ENCODE measurements around the gene SHB.

The SHB gene

DNA sequence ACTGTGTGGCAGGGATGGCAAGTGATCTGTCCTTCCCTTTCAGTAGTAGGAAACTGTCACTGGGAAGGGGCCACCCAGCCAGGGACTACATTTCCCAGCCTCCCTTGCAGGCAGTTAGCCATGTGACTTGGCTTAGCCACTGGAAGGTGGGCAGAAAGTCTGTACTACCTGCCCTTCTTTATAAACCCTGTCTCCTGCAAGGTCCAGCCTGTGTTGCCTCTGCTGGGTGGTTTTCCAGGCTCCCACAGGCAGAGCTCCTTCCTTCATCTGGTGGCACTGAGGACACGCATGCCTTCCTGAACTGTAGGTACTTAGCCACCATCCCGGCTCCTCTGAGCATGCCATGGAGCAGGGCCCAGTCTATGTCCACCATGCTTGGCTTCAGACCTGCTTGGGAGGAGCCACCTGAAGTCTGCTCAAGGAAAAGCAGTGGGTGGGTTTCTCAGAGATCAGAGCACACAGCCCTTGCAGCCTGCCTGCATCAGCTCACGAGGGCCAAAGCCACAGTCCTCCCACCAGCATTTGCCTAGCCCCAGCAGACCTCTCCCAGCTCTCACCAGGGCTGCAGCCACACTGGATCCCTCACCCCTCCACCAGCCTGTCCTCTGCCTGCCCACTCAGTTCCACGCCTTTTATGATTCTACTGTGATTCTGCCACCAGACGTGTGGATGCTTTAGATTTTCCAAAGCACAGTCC is 148.4 kb downstream of the SHB start:
- Histone ChIP-seq H3K4me1 (ENCODE audit: control insufficient read depth, insufficient read depth, low read length) (no peaks in the 10 kb centered on the region), H3K9me3 (ENCODE audit: control insufficient read depth, insufficient read depth, low read depth, low read length) (no peaks in the 10 kb centered on the region), H3K4me3 (ENCODE audit: low read depth, low read length) (no peak overlapping the region), H3K36me3 (ENCODE audit: control insufficient read depth in 2 of 2, insufficient read depth in 1 of 2, low read length in 2 of 2) (peaks cover 0 to 68% of the 10 kb centered on the region in 2 experiments; a peak in 1 of 3 replicates), H3K27ac (ENCODE audit: extremely low read depth, low read depth, low read length) (no peak overlapping the region)
- POLR2A ChIA-PET: no interaction called here
- TF ChIP-seq ZNF501 (tag by site-specific recombination; IDR thresholded peaks at IDR 0.05) (no peak), ZNF768 (tag by site-specific recombination; IDR thresholded peaks at IDR 0.05) (no peak), ZNF76 (tag by site-specific recombination; IDR thresholded peaks at IDR 0.05; ENCODE audit: borderline replicate concordance, low read depth) (peak; percentile 26; the same call in 1 of the 2 replicates), EGR2 (tag by site-specific recombination; IDR thresholded peaks at IDR 0.05; ENCODE audit: low read depth) (peak; percentile 28; the same call in 1 of the 2 replicates), ZFHX2 (tag by site-specific recombination; conservative IDR thresholded peaks at IDR 0.05) (peak; percentile 32; the same call in 1 of the 2 replicates), ZNF292 (tag by site-specific recombination; IDR thresholded peaks at IDR 0.05; ENCODE audit: borderline replicate concordance, low read depth) (no peak), ZNF274 (IDR thresholded peaks at IDR 0.05; ENCODE audit: low read length) (no peak), ZNF274 (tag by site-specific recombination; IDR thresholded peaks at IDR 0.05; ENCODE audit: borderline replicate concordance) (no peak), ZNF626 (tag by site-specific recombination; IDR thresholded peaks at IDR 0.05) (no peak), BCL11A (tag by site-specific recombination; IDR thresholded peaks at IDR 0.05; ENCODE audit: low read depth) (no peak), ZSCAN16 (tag by site-specific recombination; IDR thresholded peaks at IDR 0.05) (no peak), ZSCAN18 (tag by site-specific recombination; IDR thresholded peaks at IDR 0.05) (no peak)
- TF ChIP-seq, protein P1, sequence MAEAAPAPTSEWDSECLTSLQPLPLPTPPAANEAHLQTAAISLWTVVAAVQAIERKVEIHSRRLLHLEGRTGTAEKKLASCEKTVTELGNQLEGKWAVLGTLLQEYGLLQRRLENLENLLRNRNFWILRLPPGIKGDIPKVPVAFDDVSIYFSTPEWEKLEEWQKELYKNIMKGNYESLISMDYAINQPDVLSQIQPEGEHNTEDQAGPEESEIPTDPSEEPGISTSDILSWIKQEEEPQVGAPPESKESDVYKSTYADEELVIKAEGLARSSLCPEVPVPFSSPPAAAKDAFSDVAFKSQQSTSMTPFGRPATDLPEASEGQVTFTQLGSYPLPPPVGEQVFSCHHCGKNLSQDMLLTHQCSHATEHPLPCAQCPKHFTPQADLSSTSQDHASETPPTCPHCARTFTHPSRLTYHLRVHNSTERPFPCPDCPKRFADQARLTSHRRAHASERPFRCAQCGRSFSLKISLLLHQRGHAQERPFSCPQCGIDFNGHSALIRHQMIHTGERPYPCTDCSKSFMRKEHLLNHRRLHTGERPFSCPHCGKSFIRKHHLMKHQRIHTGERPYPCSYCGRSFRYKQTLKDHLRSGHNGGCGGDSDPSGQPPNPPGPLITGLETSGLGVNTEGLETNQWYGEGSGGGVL (tag by site-specific recombination; IDR thresholded peaks at IDR 0.05): no peak
- TF ChIP-seq, protein P2, sequence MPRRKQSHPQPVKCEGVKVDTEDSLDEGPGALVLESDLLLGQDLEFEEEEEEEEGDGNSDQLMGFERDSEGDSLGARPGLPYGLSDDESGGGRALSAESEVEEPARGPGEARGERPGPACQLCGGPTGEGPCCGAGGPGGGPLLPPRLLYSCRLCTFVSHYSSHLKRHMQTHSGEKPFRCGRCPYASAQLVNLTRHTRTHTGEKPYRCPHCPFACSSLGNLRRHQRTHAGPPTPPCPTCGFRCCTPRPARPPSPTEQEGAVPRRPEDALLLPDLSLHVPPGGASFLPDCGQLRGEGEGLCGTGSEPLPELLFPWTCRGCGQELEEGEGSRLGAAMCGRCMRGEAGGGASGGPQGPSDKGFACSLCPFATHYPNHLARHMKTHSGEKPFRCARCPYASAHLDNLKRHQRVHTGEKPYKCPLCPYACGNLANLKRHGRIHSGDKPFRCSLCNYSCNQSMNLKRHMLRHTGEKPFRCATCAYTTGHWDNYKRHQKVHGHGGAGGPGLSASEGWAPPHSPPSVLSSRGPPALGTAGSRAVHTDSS (tag by site-specific recombination; IDR thresholded peaks at IDR 0.05): no peak
- CTCF ChIA-PET: interaction anchor here (0.7 to 1.3 kb wide), 3 partner anchors 10 to 654 kb away, joined by 3 to 5 read pairs (median 4); no protein-coding TSS in a partner anchor

GRCh38 chr9:37919956-37920335 is 149.1 kb downstream of the SHB start:
- Histone ChIP-seq H3K4me3 (ENCODE audit: low read depth, low read length) (no peak overlapping the region), H3K36me3 (ENCODE audit: control insufficient read depth in 2 of 2, insufficient read depth in 1 of 2, low read length in 2 of 2) (peaks cover 0 to 66% of the 10 kb centered on the region in 2 experiments; a peak in 1 of 3 replicates), H3K4me1 (ENCODE audit: control insufficient read depth, insufficient read depth, low read length) (no peaks in the 10 kb centered on the region), H3K9me3 (ENCODE audit: control insufficient read depth, insufficient read depth, low read depth, low read length) (no peaks in the 10 kb centered on the region), H3K27ac (ENCODE audit: extremely low read depth, low read depth, low read length) (no peak overlapping the region)
- TF ChIP-seq ZNF366 (tag by site-specific recombination; conservative IDR thresholded peaks at IDR 0.05) (no peak), EGR2 (tag by site-specific recombination; IDR thresholded peaks at IDR 0.05; ENCODE audit: low read depth) (no peak), ZNF777 (tag by site-specific recombination; IDR thresholded peaks at IDR 0.05; ENCODE audit: borderline replicate concordance) (no peak), ZNF629 (tag by site-specific recombination; IDR thresholded peaks at IDR 0.05) (no peak), ZNF837 (tag by site-specific recombination; IDR thresholded peaks at IDR 0.05) (no peak), OVOL3 (tag by site-specific recombination; IDR thresholded peaks at IDR 0.05) (no peak)
- TF ChIP-seq, protein P3, sequence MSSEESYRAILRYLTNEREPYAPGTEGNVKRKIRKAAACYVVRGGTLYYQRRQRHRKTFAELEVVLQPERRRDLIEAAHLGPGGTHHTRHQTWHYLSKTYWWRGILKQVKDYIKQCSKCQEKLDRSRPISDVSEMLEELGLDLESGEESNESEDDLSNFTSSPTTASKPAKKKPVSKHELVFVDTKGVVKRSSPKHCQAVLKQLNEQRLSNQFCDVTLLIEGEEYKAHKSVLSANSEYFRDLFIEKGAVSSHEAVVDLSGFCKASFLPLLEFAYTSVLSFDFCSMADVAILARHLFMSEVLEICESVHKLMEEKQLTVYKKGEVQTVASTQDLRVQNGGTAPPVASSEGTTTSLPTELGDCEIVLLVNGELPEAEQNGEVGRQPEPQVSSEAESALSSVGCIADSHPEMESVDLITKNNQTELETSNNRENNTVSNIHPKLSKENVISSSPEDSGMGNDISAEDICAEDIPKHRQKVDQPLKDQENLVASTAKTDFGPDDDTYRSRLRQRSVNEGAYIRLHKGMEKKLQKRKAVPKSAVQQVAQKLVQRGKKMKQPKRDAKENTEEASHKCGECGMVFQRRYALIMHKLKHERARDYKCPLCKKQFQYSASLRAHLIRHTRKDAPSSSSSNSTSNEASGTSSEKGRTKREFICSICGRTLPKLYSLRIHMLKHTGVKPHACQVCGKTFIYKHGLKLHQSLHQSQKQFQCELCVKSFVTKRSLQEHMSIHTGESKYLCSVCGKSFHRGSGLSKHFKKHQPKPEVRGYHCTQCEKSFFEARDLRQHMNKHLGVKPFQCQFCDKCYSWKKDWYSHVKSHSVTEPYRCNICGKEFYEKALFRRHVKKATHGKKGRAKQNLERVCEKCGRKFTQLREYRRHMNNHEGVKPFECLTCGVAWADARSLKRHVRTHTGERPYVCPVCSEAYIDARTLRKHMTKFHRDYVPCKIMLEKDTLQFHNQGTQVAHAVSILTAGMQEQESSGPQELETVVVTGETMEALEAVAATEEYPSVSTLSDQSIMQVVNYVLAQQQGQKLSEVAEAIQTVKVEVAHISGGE (tag by site-specific recombination; conservative IDR thresholded peaks at IDR 0.05; ENCODE audit: low read depth): no peak
- ChIA-PET POLR2A (no interaction called here), CTCF (interaction anchor here (1.1 kb wide), 1 partner anchor 428 kb away, joined by 4 read pairs; no protein-coding TSS in a partner anchor)
